Right lobe of liver (tissue), 4 donors: ENCODE results near the gene SLC24A4.

Experiments used
- CTCF ChIP-seq, 4 donors: fragments of 200-600 bp in 3 of 4; fragments of 450-650 bp in 1 of 4; IDR thresholded peaks; one replicate each; pipeline versions ENCODE4 v1.5.1 to v1.8.0; 2016 to 2022; ENCODE audit warnings: antibody characterized with exemption in 4 of 4, mild to moderate bottlenecking in 2 of 4
- POLR2A ChIP-seq: fragments of 450-650 bp; IDR thresholded peaks from one replicate; pipeline ENCODE4 v1.6.1; 2017; ENCODE audit warnings: antibody characterized with exemption, mild to moderate bottlenecking
- donor health status: DM: no; HTN: no; CAD: no.
- donor health status: DM: no; HTN: no; CAD: no.
- donor health status: DM: no; HTN: yes; CAD: no.

- no peak for TF ChIP-seq CTCF (IDR thresholded peaks at IDR 0.05)
- no peak for TF ChIP-seq POLR2A
Measured at GRCh38 chr14:92539419-92539818, 216.5 kb downstream of the SLC24A4 start.
